Measurements from ENCODE around the gene ALCAM.

The ALCAM gene

GRCh38 chr3:105431200-105431599, 64.5 kb downstream of the ALCAM start:
- no peak for DNase-seq

GRCh38 chr3:105435277-105435676, 68.6 kb downstream of the ALCAM start:
- no peak for DNase-seq

GRCh38 chr3:105436687-105437086, 70.0 kb downstream of the ALCAM start:
- DNase-seq = no peak

GRCh38 chr3:105440113-105440512, 73.4 kb downstream of the ALCAM start:
- no peak for DNase-seq

GRCh38 chr3:105444725-105445124, 78.0 kb downstream of the ALCAM start:
- no peak for DNase-seq

GRCh38 chr3:105448338-105448982, 81.8 kb downstream of the ALCAM start:
- no peak for DNase-seq

- no peak for DNase-seq
Measured at GRCh38 chr3:105449414-105449813, 82.7 kb downstream of the ALCAM start.

- DNase-seq = no peak
Measured at GRCh38 chr3:105456017-105456416, 89.3 kb downstream of the ALCAM start.

GRCh38 chr3:105458518-105459215, 92.0 kb downstream of the ALCAM start:
- no peak for DNase-seq

- no peak for DNase-seq
Measured at GRCh38 chr3:105459566-105460290, 93.0 kb downstream of the ALCAM start.

- DNase-seq = no peak
Measured at GRCh38 chr3:105463620-105464019, 96.9 kb downstream of the ALCAM start.

GRCh38 chr3:105465251-105465853, 98.6 kb downstream of the ALCAM start:
- DNase-seq = no peak

GRCh38 chr3:105466072-105466471, 99.4 kb downstream of the ALCAM start:
- DNase-seq = no peak

GRCh38 chr3:105466495-105467404, 100.0 kb downstream of the ALCAM start:
- no peak for DNase-seq

- no peak for DNase-seq
Measured at GRCh38 chr3:105470851-105471250, 104.1 kb downstream of the ALCAM start.

- DNase-seq = no peak
Measured at GRCh38 chr3:105473521-105474223, 107.0 kb downstream of the ALCAM start.

GRCh38 chr3:105480768-105481167, 114.1 kb downstream of the ALCAM start:
- DNase-seq = no peak

- no peak for DNase-seq
Measured at GRCh38 chr3:105483476-105483875, 116.8 kb downstream of the ALCAM start.

GRCh38 chr3:105490045-105490444, 123.3 kb downstream of the ALCAM start:
- no peak for DNase-seq

GRCh38 chr3:105493305-105493892, 126.7 kb downstream of the ALCAM start:
- no peak for DNase-seq

- DNase-seq = no peak
Measured at GRCh38 chr3:105495021-105495420, 128.3 kb downstream of the ALCAM start.
